Peyer's patch (tissue), 4 donors: ENCODE measurements around the gene CAND2.

ENCODE experiments used
- CTCF ChIP-seq, 6 experiments: fragments of 450-650 bp in 4 of 6; fragments of 200-600 bp in 2 of 6; sonication (generic) in 1 of 6; IDR thresholded peaks; one replicate each; pipeline ENCODE4 v1.5.1; 2017 to 2019; ENCODE audit warnings: antibody characterized with exemption in 6 of 6, mild to moderate bottlenecking in 3 of 6, moderate library complexity in 1 of 6
- POLR2A ChIP-seq, 2 donors: fragments of 450-650 bp; IDR thresholded peaks; one replicate each; pipeline ENCODE4 v1.5.1; 2017; ENCODE audit warnings: antibody characterized with exemption in 2 of 2, mild to moderate bottlenecking in 2 of 2, moderate library complexity in 2 of 2

DNA sequence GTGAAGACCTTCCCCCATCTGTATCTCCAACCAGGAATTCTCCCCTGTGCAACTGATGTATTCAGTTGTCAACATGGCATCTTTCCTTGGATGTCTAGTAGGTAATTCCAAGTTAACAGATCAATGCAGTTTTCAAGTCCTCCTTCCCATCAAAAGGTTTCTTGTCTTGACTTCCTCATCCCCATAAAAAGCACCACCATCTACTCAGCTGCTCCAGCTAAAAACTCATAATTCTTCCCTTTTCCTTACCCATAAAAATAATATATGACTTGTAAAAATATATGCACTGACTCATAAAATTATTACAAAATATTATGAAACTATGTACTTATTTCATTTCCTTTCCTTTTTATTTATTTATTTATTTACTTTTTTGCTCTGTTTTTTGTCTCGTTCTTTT is 5.0 kb upstream of the CAND2 start:
- TF ChIP-seq CTCF (IDR thresholded peaks at IDR 0.05), result no peak
- no peak for TF ChIP-seq POLR2A (IDR thresholded peaks at IDR 0.05)
